Measurements from ENCODE around the gene CD93. TPM values are rescaled to one million over a fixed set of nuclear protein-coding genes. Genes with fewer than 3 reads are reported as not detected.
A peak's percentile ranks its signal among the peaks of the same experiment; 100 is the strongest.

CD93 gene
- total and polyA plus RNA-seq, 2 donors from 2014 or later = 9.9 to 104 TPM

DNA sequence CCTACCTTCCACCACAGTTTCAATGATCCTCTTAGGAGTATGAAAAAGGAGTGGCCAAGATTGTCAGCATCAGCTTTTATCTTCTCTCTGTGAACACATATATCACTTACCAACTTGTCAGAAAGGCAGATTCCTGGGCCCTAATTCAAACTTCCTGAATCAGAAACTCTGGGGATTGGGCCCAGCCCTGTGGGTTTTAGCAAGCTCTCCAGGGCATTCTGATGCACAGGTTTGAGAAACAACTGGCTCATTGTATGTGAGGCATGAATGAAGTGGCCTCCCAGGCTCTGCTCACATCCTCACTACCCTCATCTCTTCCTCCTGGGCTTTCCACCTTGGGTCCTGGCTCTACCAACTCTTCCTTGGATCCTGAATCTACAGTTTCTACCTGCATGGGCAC is 23.5 kb downstream of the CD93 start:
- TF ChIP-seq CTCF (IDR thresholded peaks at IDR 0.05; ENCODE audit: borderline replicate concordance, extremely low read depth, insufficient read depth) = no peak
- Histone ChIP-seq H3K4me3 (ENCODE audit: low read length in 3 of 3) (no peak overlapping the region), H3K36me3 (ENCODE audit: control insufficient read depth in 2 of 3, insufficient read depth in 3 of 3, low read length in 3 of 3) (no peaks in the 10 kb centered on the region), H3K9me3 (ENCODE audit: control insufficient read depth in 2 of 3, insufficient read depth in 1 of 3, low read length in 3 of 3) (no peaks in the 10 kb centered on the region), H3K4me1 (ENCODE audit: control insufficient read depth in 2 of 3, insufficient read depth in 2 of 3, low read depth in 1 of 3, low read length in 3 of 3) (peaks cover 0 to 4% (median 0%) of the 10 kb centered on the region in 3 donors), H3K27me3 (ENCODE audit: control insufficient read depth, insufficient read depth, low read length) (no peaks in the 10 kb centered on the region), H3K27ac (ENCODE audit: low read depth in 2 of 2, low read length in 2 of 2) (no peak overlapping the region), H3K9ac (ENCODE audit: low read length in 3 of 3) (no peak overlapping the region)
- no peak for FAIRE-seq
- no peak for DNase-seq
- intact Hi-C loops (cut with DNase I) = no loop called here

DNA sequence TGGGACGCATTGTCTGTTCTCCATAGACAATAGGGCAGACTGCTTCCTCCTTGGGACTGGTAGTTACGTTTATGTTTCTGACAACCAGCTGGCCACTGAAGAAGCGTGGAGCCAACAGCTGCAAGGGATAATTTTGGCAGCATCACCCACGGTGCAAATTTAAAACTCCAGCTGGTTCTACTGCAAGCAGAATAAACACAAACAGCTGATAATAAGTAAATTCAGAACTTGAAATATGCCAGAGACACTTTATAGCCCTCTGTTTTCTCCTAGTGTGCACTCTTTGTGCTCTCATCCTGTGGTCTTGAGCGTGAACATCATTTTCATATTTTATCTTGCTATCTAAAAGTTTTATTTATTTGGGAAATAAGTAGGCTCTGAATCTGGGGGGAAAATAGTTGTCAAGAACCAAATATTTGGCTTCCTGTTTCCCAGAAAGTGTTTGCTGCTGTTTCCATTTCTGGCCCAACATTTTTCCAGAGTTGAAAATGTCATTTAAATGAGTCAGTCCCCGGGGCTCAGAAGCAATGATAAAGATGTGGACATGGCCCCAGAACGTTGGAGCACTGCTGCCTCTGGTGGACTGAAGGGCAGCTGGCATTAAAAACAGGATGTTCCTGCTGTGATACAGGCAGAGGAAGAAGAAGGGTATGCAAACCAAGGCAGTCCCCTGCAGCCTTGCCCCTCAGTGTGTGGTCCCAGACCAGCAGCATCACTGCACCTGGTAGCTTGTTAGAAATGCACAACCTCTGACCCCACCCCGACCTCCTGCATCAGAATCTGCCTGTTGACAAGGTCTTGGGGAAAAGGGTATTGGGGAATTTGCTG is 24.2 kb downstream of the CD93 start:
- DNase-seq (peak in 3 of 5 donors; percentile 42 to 88 (median 63)), FAIRE-seq (no peak)
- TF ChIP-seq CTCF (IDR thresholded peaks at IDR 0.05; ENCODE audit: borderline replicate concordance, extremely low read depth, insufficient read depth) = no peak
- Histone ChIP-seq H3K36me3 (ENCODE audit: control insufficient read depth in 2 of 3, insufficient read depth in 3 of 3, low read length in 3 of 3) (no peaks in the 10 kb centered on the region), H3K27ac (ENCODE audit: low read depth in 2 of 2, low read length in 2 of 2) (peak overlapping the region in 1 of 2 donors; percentile 76), H3K27me3 (ENCODE audit: control insufficient read depth, insufficient read depth, low read length) (no peaks in the 10 kb centered on the region), H3K9ac (ENCODE audit: low read length in 3 of 3) (no peak overlapping the region), H3K4me1 (ENCODE audit: control insufficient read depth in 2 of 3, insufficient read depth in 2 of 3, low read depth in 1 of 3, low read length in 3 of 3) (peaks cover 0 to 4% (median 0%) of the 10 kb centered on the region in 3 donors), H3K4me3 (ENCODE audit: low read length in 3 of 3) (no peak overlapping the region), H3K9me3 (ENCODE audit: control insufficient read depth in 2 of 3, insufficient read depth in 1 of 3, low read length in 3 of 3) (no peaks in the 10 kb centered on the region)
- intact Hi-C loops (cut with DNase I) = no loop called here

DNA sequence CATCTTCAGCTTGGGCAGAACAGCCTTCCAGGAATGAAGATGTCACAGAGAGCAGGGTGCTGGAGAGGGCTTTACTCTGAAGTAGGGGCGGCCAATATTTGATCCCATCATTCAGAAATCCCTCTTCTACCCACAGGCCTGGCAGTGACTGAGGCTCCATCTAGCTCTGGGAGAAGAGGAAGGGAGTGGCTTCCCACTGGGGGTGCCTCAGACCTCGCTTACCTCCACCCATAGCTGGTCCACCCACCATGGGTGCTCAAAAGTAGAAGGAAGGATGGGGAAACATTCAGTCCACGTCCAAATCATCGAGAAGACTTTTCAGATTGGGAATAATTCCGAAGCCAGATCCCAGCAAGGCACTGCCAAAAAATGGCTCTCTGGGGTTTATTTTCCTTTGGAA is 24.9 kb downstream of the CD93 start:
- no peaks in the 10 kb centered on the region for H3K27me3 ChIP-seq (ENCODE audit: control insufficient read depth, insufficient read depth, low read length)
- intact Hi-C loops (cut with DNase I) = no loop called here
- DNase-seq (no peak), FAIRE-seq (no peak)
- H3K36me3 ChIP-seq (ENCODE audit: control insufficient read depth in 2 of 3, insufficient read depth in 3 of 3, low read length in 3 of 3) = no peaks in the 10 kb centered on the region
- H3K4me1 ChIP-seq (ENCODE audit: control insufficient read depth in 2 of 3, insufficient read depth in 2 of 3, low read depth in 1 of 3, low read length in 3 of 3) = peaks cover 0 to 4% (median 0%) of the 10 kb centered on the region in 3 donors
- TF ChIP-seq CTCF (IDR thresholded peaks at IDR 0.05; ENCODE audit: borderline replicate concordance, extremely low read depth, insufficient read depth) = no peak
- no peaks in the 10 kb centered on the region for H3K9me3 ChIP-seq (ENCODE audit: control insufficient read depth in 2 of 3, insufficient read depth in 1 of 3, low read length in 3 of 3)
- H3K4me3 ChIP-seq (ENCODE audit: low read length in 3 of 3) = no peak overlapping the region
- H3K27ac ChIP-seq (ENCODE audit: low read depth in 2 of 2, low read length in 2 of 2) = peak overlapping the region in 1 of 2 donors; percentile 76
- H3K9ac ChIP-seq (ENCODE audit: low read length in 3 of 3) = no peak overlapping the region
